Body of pancreas (tissue), 4 donors: Measurements from ENCODE around the gene PTGFRN.

Source experiments
- CTCF ChIP-seq, 7 experiments: fragments of 450-650 bp in 4 of 7; fragments of 200-600 bp in 3 of 7; sonication (generic) in 3 of 7; IDR thresholded peaks; one replicate each; pipeline ENCODE4 v1.5.1; 2016 to 2019; ENCODE audit warnings: antibody characterized with exemption in 7 of 7
- POLR2A ChIP-seq, 3 donors: fragments of 450-650 bp; IDR thresholded peaks; one replicate each; pipeline ENCODE4 v1.6.1; 2016; ENCODE audit warnings: antibody characterized with exemption in 3 of 3, mild to moderate bottlenecking in 2 of 3

DNA sequence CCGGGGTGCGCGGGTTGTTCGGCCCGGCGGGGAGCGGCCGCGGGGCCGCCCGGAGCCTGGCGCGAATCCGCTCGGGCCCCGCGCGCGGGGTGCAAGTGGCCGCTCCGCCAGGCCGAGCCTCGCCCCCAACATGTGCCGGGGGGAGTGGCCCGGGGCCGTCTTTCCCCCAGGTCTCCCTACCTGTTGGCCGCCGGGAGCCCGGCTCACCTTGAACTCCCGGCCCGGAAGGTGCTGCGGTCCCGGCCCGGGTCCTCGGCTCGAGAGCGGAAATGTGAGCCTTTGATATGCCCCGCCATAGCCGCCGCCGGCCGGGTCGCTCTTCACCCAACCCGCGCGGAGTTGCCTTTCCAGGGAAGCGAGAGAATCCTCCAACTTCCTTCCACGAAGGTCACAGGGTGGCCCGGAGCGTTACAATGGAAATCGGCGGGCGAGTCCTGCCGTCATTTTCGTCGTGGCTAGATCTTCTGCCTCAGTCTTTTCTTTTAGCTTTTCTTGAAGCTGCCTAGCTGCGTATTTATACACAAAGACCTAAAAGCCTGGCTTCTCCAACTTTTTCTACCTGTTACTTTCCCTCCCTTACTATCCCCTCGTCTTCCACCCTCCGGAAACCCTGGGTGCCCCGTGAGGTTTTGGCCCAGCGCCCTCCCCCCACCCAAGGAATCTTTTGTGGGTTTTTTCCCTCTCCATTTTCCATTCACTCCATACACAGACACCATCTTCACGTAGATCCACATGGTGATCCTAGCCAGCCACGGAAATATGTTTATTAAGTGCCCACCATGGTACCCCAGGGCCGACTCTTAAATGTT lies 867 bp downstream of the PTGFRN start:
- no peak for TF ChIP-seq CTCF (IDR thresholded peaks at IDR 0.05)
- TF ChIP-seq POLR2A (IDR thresholded peaks at IDR 0.05), result no peak
